OCI-LY3 (cell line): Measurements from ENCODE around the gene CDC42SE1.
A peak's percentile ranks its signal among the peaks of the same experiment; 100 is the strongest.

Experiments used
- H2AFZ ChIP-seq: fragments of 200-600, 300-600 bp; shearing (Covaris generic); 2 replicates; pipeline ENCODE4 v1.6.0; 2014; ENCODE audit warnings: antibody characterized with exemption, low read depth, low read length
- H3K27ac ChIP-seq: fragments of 200-600, 300-600 bp; sonication (generic); 2 replicates; pipeline ENCODE4 v1.5.1; 2014; ENCODE audit warnings: mild to moderate bottlenecking, low read length, moderate library complexity, mixed read lengths
- H3K27me3 ChIP-seq: fragments of 200-600, 300-600 bp; sonication (generic); 2 replicates; pipeline ENCODE4 v1.6.1; 2014; ENCODE audit warnings: low read depth, low read length, mixed read lengths
- H3K36me3 ChIP-seq: fragments of 200-600, 300-600 bp; sonication (generic); replicated peaks from 2 replicates; pipeline ENCODE3; 2014; ENCODE audit warnings: low read depth, low read length, mixed read lengths
- H3K4me1 ChIP-seq: fragments of 300-600, 200-600 bp; sonication (generic); 2 replicates; pipeline ENCODE4 v1.6.1; 2014; ENCODE audit warnings: low read length, mixed read lengths
- H3K4me2 ChIP-seq: fragments of 200-600, 300-600 bp; sonication (generic); 2 replicates; pipeline ENCODE4 v1.6.1; 2014; ENCODE audit warnings: low read length, mixed read lengths
- H3K4me3 ChIP-seq: fragments of 300-600, 200-600 bp; sonication (generic); 2 replicates; pipeline ENCODE4 v1.5.1; 2014; ENCODE audit warnings: antibody characterized with exemption, mild to moderate bottlenecking, low read length, moderate library complexity
- H3K79me2 ChIP-seq: fragments of 300-600, 200-600 bp; shearing (Covaris generic); 2 replicates; pipeline ENCODE4 v1.6.1; 2014; ENCODE audit warnings: mild to moderate bottlenecking, low read length, mixed read lengths
- H3K9ac ChIP-seq: fragments of 300-600, 200-600 bp; shearing (Covaris generic); 2 replicates; pipeline ENCODE4 v1.6.0; 2014; ENCODE audit warnings: mild to moderate bottlenecking, low read length, moderate library complexity
- H3K9me3 ChIP-seq: fragments of 200-600, 300-600 bp; shearing (Covaris generic); 2 replicates; pipeline ENCODE4 v1.6.1; 2014; ENCODE audit warnings: low read length, mixed read lengths; ENCODE audit not compliant: insufficient read depth
- H4K20me1 ChIP-seq: fragments of 200-600, 300-600 bp; sonication (generic); 2 replicates; pipeline ENCODE4 v1.6.1; 2016; ENCODE audit warnings: low read length, mixed read lengths; ENCODE audit not compliant: insufficient read depth
- EZH2phosphoT487 ChIP-seq: fragments of 200-600 bp; shearing (Covaris generic); IDR thresholded peaks from 2 replicates; pipeline ENCODE4 v1.6.1; 2018; ENCODE audit warnings: antibody characterized with exemption, mixed run types, low read depth
- TF ChIP-seq, protein P1 (sequence below): fragments of 200-600, 300-600 bp; sonication (generic); IDR thresholded peaks from 2 replicates; pipeline ENCODE4 v1.5.1; 2014; ENCODE audit warnings: antibody characterized with exemption, low read length, low read depth

The CDC42SE1 gene

DNA sequence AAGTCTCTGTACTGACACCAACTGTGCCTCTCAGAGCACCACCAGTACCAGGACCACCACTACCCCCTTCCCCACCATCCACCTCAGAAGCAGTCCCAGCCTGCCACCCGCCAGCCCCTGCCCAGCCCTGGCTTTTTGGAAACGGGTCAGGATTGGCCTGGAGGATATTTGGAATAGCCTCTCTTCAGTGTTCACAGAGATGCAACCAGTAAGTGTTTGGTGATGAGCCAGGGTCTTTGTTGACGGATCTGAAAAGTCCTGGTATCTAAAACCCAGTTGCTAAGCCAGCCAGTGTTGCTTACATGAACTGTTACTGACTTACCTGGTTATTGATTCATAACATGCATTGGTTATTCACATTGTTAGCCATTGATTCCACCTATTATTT, 10.8 kb downstream of the CDC42SE1 start:
- H3K36me3 ChIP-seq = peaks cover 21% of the 10 kb centered on the region
- no peak overlapping the region for H3K27ac ChIP-seq
- H3K27me3 ChIP-seq = no peaks in the 10 kb centered on the region
- no peak for TF ChIP-seq EZH2phosphoT487
- TF ChIP-seq, protein P1, sequence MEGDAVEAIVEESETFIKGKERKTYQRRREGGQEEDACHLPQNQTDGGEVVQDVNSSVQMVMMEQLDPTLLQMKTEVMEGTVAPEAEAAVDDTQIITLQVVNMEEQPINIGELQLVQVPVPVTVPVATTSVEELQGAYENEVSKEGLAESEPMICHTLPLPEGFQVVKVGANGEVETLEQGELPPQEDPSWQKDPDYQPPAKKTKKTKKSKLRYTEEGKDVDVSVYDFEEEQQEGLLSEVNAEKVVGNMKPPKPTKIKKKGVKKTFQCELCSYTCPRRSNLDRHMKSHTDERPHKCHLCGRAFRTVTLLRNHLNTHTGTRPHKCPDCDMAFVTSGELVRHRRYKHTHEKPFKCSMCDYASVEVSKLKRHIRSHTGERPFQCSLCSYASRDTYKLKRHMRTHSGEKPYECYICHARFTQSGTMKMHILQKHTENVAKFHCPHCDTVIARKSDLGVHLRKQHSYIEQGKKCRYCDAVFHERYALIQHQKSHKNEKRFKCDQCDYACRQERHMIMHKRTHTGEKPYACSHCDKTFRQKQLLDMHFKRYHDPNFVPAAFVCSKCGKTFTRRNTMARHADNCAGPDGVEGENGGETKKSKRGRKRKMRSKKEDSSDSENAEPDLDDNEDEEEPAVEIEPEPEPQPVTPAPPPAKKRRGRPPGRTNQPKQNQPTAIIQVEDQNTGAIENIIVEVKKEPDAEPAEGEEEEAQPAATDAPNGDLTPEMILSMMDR = no peak
- H3K4me3 ChIP-seq = peak overlapping the region; percentile 84
- H3K79me2 ChIP-seq = no peaks in the 10 kb centered on the region
- no peaks in the 10 kb centered on the region for H4K20me1 ChIP-seq
- no peak overlapping the region for H2AFZ ChIP-seq
- no peaks in the 10 kb centered on the region for H3K9me3 ChIP-seq
- H3K9ac ChIP-seq = no peak overlapping the region
- peaks cover 10% of the 10 kb centered on the region for H3K4me1 ChIP-seq
- H3K4me2 ChIP-seq = peak overlapping the region; percentile 88

GRCh38 chr1:151047925-151048644, 11.3 kb downstream of the CDC42SE1 start:
- H3K4me2 ChIP-seq = peak overlapping the region; percentile 88
- H2AFZ ChIP-seq = peak overlapping the region; percentile 94
- no peaks in the 10 kb centered on the region for H3K79me2 ChIP-seq
- no peak for TF ChIP-seq EZH2phosphoT487
- TF ChIP-seq, protein P1 = peak; percentile 51
- no peak overlapping the region for H3K27ac ChIP-seq
- H3K36me3 ChIP-seq = peaks cover 19% of the 10 kb centered on the region
- H3K4me3 ChIP-seq = peak overlapping the region; percentile 84
- peak overlapping the region; percentile 72 for H3K9ac ChIP-seq
- H3K27me3 ChIP-seq = no peaks in the 10 kb centered on the region
- no peaks in the 10 kb centered on the region for H4K20me1 ChIP-seq
- no peaks in the 10 kb centered on the region for H3K9me3 ChIP-seq
- peaks cover 10% of the 10 kb centered on the region for H3K4me1 ChIP-seq

DNA sequence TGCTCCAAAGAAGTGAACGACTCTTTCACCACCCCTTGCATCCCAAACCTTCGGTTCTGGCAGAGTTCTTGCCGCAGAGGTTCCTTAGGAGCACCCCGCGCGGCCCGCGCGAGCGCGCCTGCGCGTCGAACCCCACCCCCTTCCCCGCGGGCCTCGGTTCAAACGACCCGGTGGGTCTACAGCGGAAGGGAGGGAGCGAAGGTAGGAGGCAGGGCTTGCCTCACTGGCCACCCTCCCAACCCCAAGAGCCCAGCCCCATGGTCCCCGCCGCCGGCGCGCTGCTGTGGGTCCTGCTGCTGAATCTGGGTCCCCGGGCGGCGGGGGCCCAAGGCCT, 11.9 kb downstream of the CDC42SE1 start, which contains the start of gene C1orf56:
C1orf56 (plus strand) TSS at position 161 of the 334 bp plus-strand sequence; CDS start at position 258, 97 bp downstream.
- H3K9me3 ChIP-seq = no peaks in the 10 kb centered on the region
- H4K20me1 ChIP-seq = no peaks in the 10 kb centered on the region
- peak within 1 kb of the TSS; percentile 84 for H3K4me3 ChIP-seq
- peaks cover 14% of the 10 kb centered on the region for H3K36me3 ChIP-seq
- H3K9ac ChIP-seq = peak within 1 kb of the TSS; percentile 72
- peaks cover 10% of the 10 kb centered on the region for H3K4me1 ChIP-seq
- peak within 1 kb of the TSS; percentile 88 for H3K4me2 ChIP-seq
- TF ChIP-seq EZH2phosphoT487 = no peak
- TF ChIP-seq, protein P1 = no peak
- no peak within 1 kb of the TSS for H3K27ac ChIP-seq
- H2AFZ ChIP-seq = peak within 1 kb of the TSS; percentile 94
- no peaks in the 10 kb centered on the region for H3K27me3 ChIP-seq
- H3K79me2 ChIP-seq = no peaks in the 10 kb centered on the region

GRCh38 chr1:151043163-151043562, 16.3 kb downstream of the CDC42SE1 start:
- Histone ChIP-seq H3K27ac (no peak overlapping the region), H4K20me1 (no peaks in the 10 kb centered on the region), H3K9me3 (no peaks in the 10 kb centered on the region), H3K4me1 (peaks cover 10% of the 10 kb centered on the region), H3K27me3 (no peaks in the 10 kb centered on the region), H3K36me3 (no peaks in the 10 kb centered on the region), H3K9ac (no peak overlapping the region), H3K4me2 (no peak overlapping the region), H3K4me3 (no peak overlapping the region), H2AFZ (no peak overlapping the region), H3K79me2 (no peaks in the 10 kb centered on the region)
- no peak for TF ChIP-seq EZH2phosphoT487
- TF ChIP-seq, protein P1 = no peak
